Fibroblast of skin of left quadriceps (primary cell): ENCODE data around the gene ZNF664.
A peak's percentile ranks its signal among the peaks of the same experiment; 100 is the strongest.

Experiments
- DNase-seq, 2 experiments: peaks; one replicate each; pipeline ENCODE4 v3.0.0-alpha.2; 2013; ENCODE audit warnings: low read depth in 2 of 2

Gene ZNF664

GRCh38 chr12:124032265-124032886, 59.4 kb downstream of the ZNF664 start:
- peak in 1 of 2 experiments; percentile 43 for DNase-seq

- no peak for DNase-seq
Measured at GRCh38 chr12:124033859-124034258, 60.8 kb downstream of the ZNF664 start.

- no peak for DNase-seq
Measured at GRCh38 chr12:124034297-124034696, 61.3 kb downstream of the ZNF664 start.

GRCh38 chr12:124035163-124035562, 62.1 kb downstream of the ZNF664 start:
- DNase-seq, result no peak

- DNase-seq, result no peak
Measured at GRCh38 chr12:124036171-124036598, 63.2 kb downstream of the ZNF664 start.

- peak in 1 of 2 experiments; percentile 23 for DNase-seq
Measured at GRCh38 chr12:124036657-124037109, 63.7 kb downstream of the ZNF664 start.

- no peak for DNase-seq
Measured at GRCh38 chr12:124037331-124037730, 64.3 kb downstream of the ZNF664 start.

GRCh38 chr12:124039276-124039675, 66.3 kb downstream of the ZNF664 start:
- no peak for DNase-seq

GRCh38 chr12:124040291-124040690, 67.3 kb downstream of the ZNF664 start:
- no peak for DNase-seq

GRCh38 chr12:124040737-124041136, 67.7 kb downstream of the ZNF664 start:
- DNase-seq, result no peak

GRCh38 chr12:124041907-124042306, 68.9 kb downstream of the ZNF664 start:
- no peak for DNase-seq

- DNase-seq, result no peak
Measured at GRCh38 chr12:124044021-124044420, 71.0 kb downstream of the ZNF664 start.

GRCh38 chr12:124044809-124045321, 71.8 kb downstream of the ZNF664 start:
- no peak for DNase-seq

- no peak for DNase-seq
Measured at GRCh38 chr12:124045671-124046455, 72.8 kb downstream of the ZNF664 start.

GRCh38 chr12:124046456-124046740, 73.4 kb downstream of the ZNF664 start:
- DNase-seq, result no peak

GRCh38 chr12:124047045-124047566, 74.1 kb downstream of the ZNF664 start:
- DNase-seq, result no peak

GRCh38 chr12:124049451-124050094, 76.6 kb downstream of the ZNF664 start:
- DNase-seq, result no peak

GRCh38 chr12:124053851-124054250, 80.8 kb downstream of the ZNF664 start:
- DNase-seq, result peak; percentile 58 to 59

- DNase-seq, result no peak
Measured at GRCh38 chr12:124055066-124055465, 82.1 kb downstream of the ZNF664 start.

GRCh38 chr12:124057691-124058090, 84.7 kb downstream of the ZNF664 start:
- no peak for DNase-seq

GRCh38 chr12:124059752-124060151, 86.7 kb downstream of the ZNF664 start:
- DNase-seq, result no peak
